Activated T-helper 17 cell treated with anti-CD3 and anti-CD28 coated beads, Interleukin-2, amount 50 U/mL, for 72 hours (primary cell): ENCODE data around the gene OR10AD1. TPM values are rescaled to one million over a fixed set of nuclear protein-coding genes. Genes with fewer than 3 reads are reported as not detected.
"Not testable (repeated sequence)": the region's sequence is repeated elsewhere in the genome, so short reads cannot be mapped to it uniquely, and the experiment has no call there.

Source experiments
- ATAC-seq: fragments of 150-1000 bp; cut with Tn5 transposase; replicated peaks from 2 replicates; pipeline ENCODE4 v1.10.0; 2021; ENCODE audit warnings: mild to moderate bottlenecking, moderate library complexity
- H3K27ac Mint-ChIP-seq: one replicate; pipeline ENCODE4 v1.8.0; 2022; ENCODE audit warnings: mixed read lengths
- H3K27me3 Mint-ChIP-seq: one replicate; pipeline ENCODE4 v1.8.0; 2022; ENCODE audit warnings: mixed read lengths
- H3K36me3 Mint-ChIP-seq: one replicate; pipeline ENCODE4 v1.8.0; 2022; ENCODE audit warnings: low read depth, mild to moderate bottlenecking, mixed read lengths
- H3K4me1 Mint-ChIP-seq: one replicate; pipeline ENCODE4 v1.8.0; 2022; ENCODE audit warnings: mixed read lengths
- H3K4me3 Mint-ChIP-seq: one replicate; pipeline ENCODE4 v1.8.0; 2022; ENCODE audit warnings: mild to moderate bottlenecking, mixed read lengths
- H3K9me3 Mint-ChIP-seq: one replicate; pipeline ENCODE4 v1.8.0; 2022; ENCODE audit warnings: mixed read lengths
- total RNA-seq, 2 donors: library from RNA; stranded (reverse); gene quantifications; one replicate each; pipeline ENCODE4 v1.2.3, GENCODE V29; 2022

Gene OR10AD1
- total RNA-seq, 2 donors from 2014 or later, result not detected

DNA sequence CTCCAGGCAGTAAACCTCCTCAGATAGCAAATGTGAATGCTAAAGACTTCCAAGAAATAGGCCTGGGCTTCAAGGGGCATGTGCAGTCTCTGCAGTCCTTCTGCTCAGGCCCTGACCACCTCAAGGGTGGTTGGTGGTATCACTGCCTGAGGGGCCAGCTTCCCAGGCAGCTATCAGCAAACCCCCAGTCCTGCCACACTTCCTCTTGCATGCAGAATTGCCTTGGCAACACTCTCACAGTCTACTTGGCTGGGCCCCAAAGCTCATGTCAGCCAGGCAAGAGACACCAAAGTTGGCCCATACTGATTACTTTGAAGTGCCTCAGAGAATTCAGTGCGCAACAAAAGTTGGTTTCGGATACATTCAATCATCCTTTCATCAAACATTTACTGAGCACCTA, 42.3 kb downstream of the OR10AD1 start:
- H3K4me1 Mint-ChIP-seq, result peaks cover 6% of the 10 kb centered on the region
- no peak overlapping the region for H3K4me3 Mint-ChIP-seq
- H3K27me3 Mint-ChIP-seq, result peaks cover 3% of the 10 kb centered on the region
- no peaks in the 10 kb centered on the region for H3K9me3 Mint-ChIP-seq
- peaks cover 6% of the 10 kb centered on the region for H3K36me3 Mint-ChIP-seq
- no peak for ATAC-seq
- no peak overlapping the region for H3K27ac Mint-ChIP-seq

- Mint-ChIP-seq H3K27me3 (peaks cover under 1% of the 10 kb centered on the region), H3K4me1 (peaks cover 6% of the 10 kb centered on the region), H3K4me3 (no peak overlapping the region), H3K36me3 (peaks cover 6% of the 10 kb centered on the region), H3K9me3 (no peaks in the 10 kb centered on the region), H3K27ac (no peak overlapping the region)
- ATAC-seq, result no peak
These were observed 43.0 kb downstream of the OR10AD1 start for GRCh38 chr12:48160046-48160445.

- H3K4me1 Mint-ChIP-seq, result peaks cover 11% of the 10 kb centered on the region
- H3K36me3 Mint-ChIP-seq, result peaks cover 18% of the 10 kb centered on the region
- ATAC-seq, result no peak
- no peaks in the 10 kb centered on the region for H3K27me3 Mint-ChIP-seq
- H3K27ac Mint-ChIP-seq, result peak overlapping the region; percentile 89
- H3K9me3 Mint-ChIP-seq, result no peaks in the 10 kb centered on the region
- H3K4me3 Mint-ChIP-seq, result peak overlapping the region; percentile 85
These were observed 45.2 kb downstream of the OR10AD1 start for GRCh38 chr12:48157889-48158370.

DNA sequence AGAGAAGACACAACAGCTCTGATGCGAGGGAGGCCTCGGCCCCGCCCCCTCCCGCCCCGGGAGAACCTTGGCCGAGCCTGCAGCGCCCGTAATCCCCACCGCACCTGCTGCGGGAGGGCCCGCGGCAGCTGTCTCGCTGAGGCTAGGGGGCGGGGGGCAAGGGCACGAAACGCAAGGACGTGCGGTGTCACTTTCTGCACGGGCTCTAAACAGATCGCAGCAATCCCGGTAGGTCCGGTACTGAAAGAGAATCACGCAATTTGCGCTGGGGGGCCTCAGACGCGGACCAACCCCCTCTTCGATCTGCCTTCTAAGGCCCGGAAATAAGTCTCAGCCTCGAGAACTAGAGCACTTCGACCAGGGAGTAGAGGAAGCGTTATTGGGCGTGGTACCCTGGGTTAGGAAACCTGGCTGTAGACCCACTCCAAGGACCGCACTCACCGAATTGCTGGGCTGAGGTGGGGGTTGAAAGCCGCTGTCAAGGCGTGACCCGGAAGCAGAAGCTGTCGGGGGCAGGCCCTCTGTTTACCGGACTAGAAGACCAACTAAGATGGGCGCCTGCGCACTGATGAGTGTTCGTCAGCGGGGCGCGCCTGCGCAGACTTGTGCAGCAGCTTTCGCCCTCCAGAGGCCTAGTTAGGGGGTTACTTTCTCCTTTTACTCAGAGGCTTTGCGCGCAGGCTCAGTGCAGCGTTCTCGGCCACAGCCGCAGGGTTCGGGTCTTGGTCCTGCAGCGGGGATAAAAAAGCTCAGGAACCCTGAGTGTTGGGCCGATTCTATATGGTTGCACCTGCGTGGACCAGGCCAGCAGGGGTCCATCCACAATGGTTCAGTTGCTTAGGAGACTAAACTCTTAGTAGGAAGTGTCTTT, 45.8 kb downstream of the OR10AD1 start, which contains the start of gene ASB8:
Gene ASB8, minus strand, starts transcription at position 498 of the 871 bp plus-strand sequence. CDS start 4,019 bp downstream, outside the sequence.
- Mint-ChIP-seq H3K36me3 (peaks cover 23% of the 10 kb centered on the region), H3K4me3 (peak within 1 kb of the TSS; percentile 85), H3K27ac (peak within 1 kb of the TSS; percentile 89), H3K9me3 (no peaks in the 10 kb centered on the region), H3K4me1 (peaks cover 14% of the 10 kb centered on the region), H3K27me3 (no peaks in the 10 kb centered on the region)
- peak; percentile 97 for ATAC-seq

- ATAC-seq, result no peak
- H3K36me3 Mint-ChIP-seq, result peaks cover 29% of the 10 kb centered on the region
- peaks cover 18% of the 10 kb centered on the region for H3K4me1 Mint-ChIP-seq
- no peaks in the 10 kb centered on the region for H3K27me3 Mint-ChIP-seq
- peak overlapping the region; percentile 85 for H3K4me3 Mint-ChIP-seq
- peak overlapping the region; percentile 89 for H3K27ac Mint-ChIP-seq
- no peaks in the 10 kb centered on the region for H3K9me3 Mint-ChIP-seq
These were observed 46.5 kb downstream of the OR10AD1 start for GRCh38 chr12:48156652-48157017.

DNA sequence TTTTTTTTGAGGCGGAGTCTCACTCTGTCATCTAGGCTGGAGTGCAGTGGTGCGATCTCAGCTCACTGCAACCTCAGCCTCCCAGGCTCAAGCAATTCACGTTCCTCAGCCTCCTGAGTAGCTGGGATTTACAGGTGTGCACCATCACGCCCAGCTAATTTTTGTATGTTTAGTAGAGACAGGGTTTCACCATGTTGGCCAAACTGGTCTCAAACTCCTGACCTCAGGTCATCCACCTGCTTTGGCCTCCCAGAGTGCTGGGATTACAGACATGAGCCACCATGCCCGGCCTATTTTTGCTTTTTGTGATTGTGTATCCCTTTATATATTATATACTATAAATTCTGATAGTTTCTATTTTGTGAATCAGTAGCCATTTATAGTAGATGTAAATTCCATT, 47.3 kb downstream of the OR10AD1 start:
- Mint-ChIP-seq H3K4me3 (peak overlapping the region; percentile 85), H3K4me1 (peaks cover 18% of the 10 kb centered on the region), H3K36me3 (peaks cover 38% of the 10 kb centered on the region)
- not testable (repeated sequence) for H3K27ac Mint-ChIP-seq, H3K9me3 Mint-ChIP-seq, ATAC-seq, H3K27me3 Mint-ChIP-seq

Other genes with a start within 250 kb of the OR10AD1 start
- 100 to 1,000 TPM; 184 to 207 TPM for gene TMEM106C, start 239.7 kb downstream of the OR10AD1 start, total RNA-seq
- gene COL2A1, start 198.8 kb downstream of the OR10AD1 start, total RNA-seq, result not detected
- gene SENP1, start 97.2 kb downstream of the OR10AD1 start, total RNA-seq, result 10 to 100 TPM; 37.5 to 42.3 TPM
- 10 to 100 TPM; 57.3 to 83.3 TPM for gene PFKM, start 83.9 kb downstream of the OR10AD1 start, total RNA-seq
- gene ASB8, start 45.8 kb downstream of the OR10AD1 start, total RNA-seq, result 10 to 100 TPM; 22.6 to 35.7 TPM
- gene CCDC184, start 19.6 kb downstream of the OR10AD1 start, total RNA-seq, result under 1 TPM; 0.67 to 0.69 TPM
- 10 to 100 TPM in 1 of 2 donors, 1 to 10 TPM in 1; 7.6 to 14.9 TPM for gene ZNF641, start 147.6 kb upstream of the OR10AD1 start, total RNA-seq